ENCODE data around the gene KRT38. TPM values are rescaled to one million over a fixed set of nuclear protein-coding genes. Genes with fewer than 3 reads are reported as not detected.
A peak's percentile ranks its signal among the peaks of the same experiment; 100 is the strongest.

KRT38 gene
- total and polyA plus RNA-seq, 4 donors = not detected

- peak in 2 of 3 donors; percentile 14 to 65 for DNase-seq
- no peak overlapping the region for H3K27ac ChIP-seq (ENCODE audit: low read depth in 1 of 2, low read length in 1 of 2)
Observed at GRCh38 chr17:41464682-41465081, 23.9 kb upstream of the KRT38 start.

GRCh38 chr17:41464173-41464572, 23.4 kb upstream of the KRT38 start:
- Histone ChIP-seq H3K27me3 (ENCODE audit: control insufficient read depth in 3 of 3, insufficient read depth in 3 of 3, low read length in 2 of 3) (no peaks in the 10 kb centered on the region), H3K4me3 (no peak overlapping the region), H3K9ac (ENCODE audit: insufficient read depth in 1 of 2, low read length in 2 of 2) (no peak overlapping the region), H3K27ac (ENCODE audit: low read depth in 1 of 2, low read length in 1 of 2) (no peak overlapping the region), H3K4me1 (ENCODE audit: control insufficient read depth in 5 of 5, insufficient read depth in 5 of 5, low read length in 5 of 5) (peaks cover 0 to 4% (median 0%) of the 10 kb centered on the region in 5 donors), H3K36me3 (ENCODE audit: control insufficient read depth in 4 of 4, insufficient read depth in 4 of 4, low read length in 4 of 4) (no peaks in the 10 kb centered on the region), H3K9me3 (ENCODE audit: control insufficient read depth in 4 of 4, insufficient read depth in 3 of 4, low read length in 3 of 4) (peaks cover 0 to 5% (median 3%) of the 10 kb centered on the region in 4 donors)
- DNase-seq (no peak), ATAC-seq (ENCODE audit: insufficient read depth, low FRiP score) (no peak)
- WGBS, 2 donors = 87 to 88% methylated on average over 11 of the region's 11 CpGs
- TF ChIP-seq CTCF (IDR thresholded peaks at IDR 0.05; ENCODE audit: control extremely low read depth, extremely low read depth) = no peak

More at GRCh38 chr17:41464682-41465081, 23.9 kb upstream of the KRT38 start:
- ATAC-seq (ENCODE audit: insufficient read depth, low FRiP score) = peak; percentile 67
- no peak for TF ChIP-seq CTCF (IDR thresholded peaks at IDR 0.05; ENCODE audit: control extremely low read depth, extremely low read depth)
- Histone ChIP-seq H3K9ac (ENCODE audit: insufficient read depth in 1 of 2, low read length in 2 of 2) (no peak overlapping the region), H3K4me1 (ENCODE audit: control insufficient read depth in 5 of 5, insufficient read depth in 5 of 5, low read length in 5 of 5) (peaks cover 0 to 4% (median 0%) of the 10 kb centered on the region in 5 donors), H3K27me3 (ENCODE audit: control insufficient read depth in 3 of 3, insufficient read depth in 3 of 3, low read length in 2 of 3) (no peaks in the 10 kb centered on the region), H3K4me3 (no peak overlapping the region), H3K36me3 (ENCODE audit: control insufficient read depth in 4 of 4, insufficient read depth in 4 of 4, low read length in 4 of 4) (no peaks in the 10 kb centered on the region), H3K9me3 (ENCODE audit: control insufficient read depth in 4 of 4, insufficient read depth in 3 of 4, low read length in 3 of 4) (peaks cover 0 to 5% (median 3%) of the 10 kb centered on the region in 4 donors)
- 43 to 75% methylated on average over 6 of the region's 6 CpGs for WGBS, 2 donors

- Histone ChIP-seq H3K9me3 (ENCODE audit: control insufficient read depth in 4 of 4, insufficient read depth in 3 of 4, low read length in 3 of 4) (peaks cover 0 to 5% (median 3%) of the 10 kb centered on the region in 4 donors), H3K27me3 (ENCODE audit: control insufficient read depth in 3 of 3, insufficient read depth in 3 of 3, low read length in 2 of 3) (no peaks in the 10 kb centered on the region), H3K9ac (ENCODE audit: insufficient read depth in 1 of 2, low read length in 2 of 2) (no peak overlapping the region), H3K36me3 (ENCODE audit: control insufficient read depth in 4 of 4, insufficient read depth in 4 of 4, low read length in 4 of 4) (no peaks in the 10 kb centered on the region), H3K27ac (ENCODE audit: low read depth in 1 of 2, low read length in 1 of 2) (no peak overlapping the region), H3K4me1 (ENCODE audit: control insufficient read depth in 5 of 5, insufficient read depth in 5 of 5, low read length in 5 of 5) (peaks cover 0 to 4% (median 0%) of the 10 kb centered on the region in 5 donors), H3K4me3 (no peak overlapping the region)
- DNase-seq (no peak), ATAC-seq (ENCODE audit: insufficient read depth, low FRiP score) (no peak)
- TF ChIP-seq CTCF (IDR thresholded peaks at IDR 0.05; ENCODE audit: control extremely low read depth, extremely low read depth) = no peak
- WGBS, 2 donors = 92 to 97% methylated on average over 8 of the region's 8 CpGs
Observed at GRCh38 chr17:41463746-41464145, 23.0 kb upstream of the KRT38 start.

GRCh38 chr17:41462705-41463104, 21.9 kb upstream of the KRT38 start:
- 83 to 84% methylated on average over 15 of the region's 15 CpGs for WGBS, 2 donors
- DNase-seq (no peak), ATAC-seq (ENCODE audit: insufficient read depth, low FRiP score) (no peak)
- Histone ChIP-seq H3K9me3 (ENCODE audit: control insufficient read depth in 4 of 4, insufficient read depth in 3 of 4, low read length in 3 of 4) (peaks cover 0 to under 1% (median 0%) of the 10 kb centered on the region in 4 donors), H3K27me3 (ENCODE audit: control insufficient read depth in 3 of 3, insufficient read depth in 3 of 3, low read length in 2 of 3) (no peaks in the 10 kb centered on the region), H3K4me1 (ENCODE audit: control insufficient read depth in 5 of 5, insufficient read depth in 5 of 5, low read length in 5 of 5) (peaks cover 0 to 4% (median 0%) of the 10 kb centered on the region in 5 donors), H3K9ac (ENCODE audit: insufficient read depth in 1 of 2, low read length in 2 of 2) (no peak overlapping the region), H3K36me3 (ENCODE audit: control insufficient read depth in 4 of 4, insufficient read depth in 4 of 4, low read length in 4 of 4) (no peaks in the 10 kb centered on the region), H3K27ac (ENCODE audit: low read depth in 1 of 2, low read length in 1 of 2) (no peak overlapping the region), H3K4me3 (no peak overlapping the region)
- no peak for TF ChIP-seq CTCF (IDR thresholded peaks at IDR 0.05; ENCODE audit: control extremely low read depth, extremely low read depth)

All from lung (tissue), 12 donors.